ENCODE results near the gene MYDGF. TPM values are rescaled to one million over a fixed set of nuclear protein-coding genes. Genes with fewer than 3 reads are reported as not detected.

Gene MYDGF
- total RNA-seq, 2 experiments from 2014 or later = 59.2 to 65.8 TPM

DNA sequence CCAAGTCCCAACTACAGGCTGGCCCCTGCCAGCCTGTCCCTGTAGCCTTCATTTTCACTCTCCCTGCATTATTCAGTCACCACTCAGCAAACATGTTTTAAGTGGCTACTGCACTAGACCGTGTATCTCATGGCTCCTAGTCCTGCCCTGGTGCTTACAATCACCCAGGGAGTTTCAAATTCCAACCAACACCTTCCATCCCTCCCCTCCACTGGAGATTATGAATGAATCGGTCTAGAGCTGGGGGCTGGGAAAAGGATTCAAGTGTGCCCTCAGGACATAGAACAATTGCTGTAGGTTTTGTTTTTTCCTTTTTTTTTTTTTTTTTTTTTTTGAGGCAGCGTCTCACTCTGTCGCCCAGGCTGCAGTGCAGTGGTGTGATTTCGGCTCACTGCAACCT is 45.8 kb downstream of the MYDGF start:
- Mint-ChIP-seq H3K9me3 (no peaks in the 10 kb centered on the region), H3K27ac (no peak overlapping the region), H3K4me1 (no peaks in the 10 kb centered on the region), H3K36me3 (no peaks in the 10 kb centered on the region), H3K27me3 (peaks cover 29% of the 10 kb centered on the region), H3K4me3 (no peak overlapping the region)
- DNase-seq = no peak

DNA sequence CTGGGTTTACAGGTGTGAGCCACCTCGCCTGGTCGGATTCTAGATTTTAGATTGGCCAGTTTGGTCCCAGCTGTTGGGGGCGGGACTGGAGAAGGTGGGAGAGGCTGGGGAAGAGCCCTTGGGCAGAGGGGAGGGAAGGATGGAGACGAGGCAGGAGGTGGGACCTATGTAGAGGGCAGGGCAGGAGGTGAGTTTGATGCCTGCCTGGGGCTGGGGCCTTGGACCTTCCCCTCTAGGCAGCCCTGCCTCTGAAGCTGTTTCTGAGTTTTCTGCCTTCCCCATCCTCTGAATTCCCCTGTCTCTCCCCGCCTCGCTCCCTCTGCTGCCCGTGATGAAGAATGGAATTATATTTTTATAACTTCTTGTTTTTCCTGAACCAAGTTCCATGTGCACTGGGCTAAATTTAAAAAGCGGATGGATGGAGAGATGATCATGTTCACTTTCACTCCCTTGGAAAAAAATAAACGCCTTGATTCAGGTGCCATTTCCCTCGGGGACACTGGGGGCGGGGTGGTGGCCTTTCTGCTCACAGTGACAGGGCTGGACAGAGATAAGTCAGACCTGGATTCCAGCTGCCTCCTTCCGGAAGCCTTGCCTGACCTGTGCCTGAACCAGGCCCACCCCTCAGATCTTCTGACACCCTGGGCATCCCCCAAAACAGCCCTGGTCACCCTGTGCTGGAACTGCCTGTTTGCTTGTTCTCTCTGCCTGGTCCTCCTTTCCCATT is 47.3 kb downstream of the MYDGF start:
- DNase-seq = no peak
- no peak overlapping the region for H3K4me3 Mint-ChIP-seq
- H3K9me3 Mint-ChIP-seq = no peaks in the 10 kb centered on the region
- peaks cover 32% of the 10 kb centered on the region for H3K27me3 Mint-ChIP-seq
- no peaks in the 10 kb centered on the region for H3K4me1 Mint-ChIP-seq
- no peaks in the 10 kb centered on the region for H3K36me3 Mint-ChIP-seq
- no peak overlapping the region for H3K27ac Mint-ChIP-seq

DNA sequence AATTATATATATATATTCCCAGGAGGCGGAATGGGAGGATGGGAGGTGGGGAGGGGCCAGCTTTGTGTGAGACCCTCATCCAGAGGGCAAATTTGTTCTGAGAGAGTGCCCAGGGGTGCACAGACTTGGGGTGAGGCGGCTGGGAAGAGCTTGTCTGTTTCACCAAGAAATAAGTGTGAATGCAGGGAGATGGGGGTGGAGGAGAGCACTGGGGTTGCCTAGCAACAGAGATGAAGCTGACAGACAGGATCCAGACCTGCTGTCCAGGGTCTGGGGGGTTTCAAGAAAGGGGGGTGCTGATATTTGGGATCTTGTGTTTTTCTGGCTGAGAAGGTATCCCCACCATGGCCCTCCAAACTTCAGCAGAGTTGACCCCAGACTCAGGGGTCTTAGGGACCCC is 49.5 kb downstream of the MYDGF start:
- DNase-seq = no peak
- Mint-ChIP-seq H3K4me3 (no peak overlapping the region), H3K36me3 (no peaks in the 10 kb centered on the region), H3K27me3 (peaks cover 36% of the 10 kb centered on the region), H3K4me1 (no peaks in the 10 kb centered on the region), H3K27ac (no peak overlapping the region), H3K9me3 (no peaks in the 10 kb centered on the region)

DNA sequence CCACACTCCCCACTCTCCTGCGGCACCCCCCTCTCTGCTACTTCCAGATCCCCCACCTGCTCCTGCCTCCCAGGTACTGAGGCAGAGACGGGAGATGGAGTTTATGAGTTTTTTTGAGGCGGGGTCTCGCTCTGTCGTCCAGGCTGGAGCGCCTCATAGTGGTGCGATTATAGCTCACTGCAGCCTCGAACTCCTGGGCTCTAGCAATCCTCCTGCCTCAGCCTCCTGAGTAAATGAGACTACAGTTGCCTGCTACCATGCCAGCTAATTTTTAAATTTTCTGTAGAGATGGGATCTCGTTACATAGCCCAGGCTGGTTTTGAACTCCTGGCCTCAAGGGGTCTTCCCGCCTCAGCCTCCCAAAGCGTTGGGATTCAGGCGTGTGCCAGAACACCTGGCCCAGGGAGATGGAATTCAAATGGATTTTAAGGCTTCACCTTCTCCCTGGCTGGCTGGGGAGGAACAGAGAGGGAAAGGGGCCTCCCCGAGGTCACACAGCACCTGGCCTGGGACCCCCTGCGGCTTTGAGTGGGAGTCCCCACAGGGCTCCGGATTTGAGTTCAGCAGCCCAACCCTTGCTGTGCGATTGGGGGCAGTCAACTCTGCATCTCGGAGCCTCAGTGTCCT is 50.4 kb downstream of the MYDGF start:
- no peak for DNase-seq
- H3K27me3 Mint-ChIP-seq = peaks cover 36% of the 10 kb centered on the region
- no peaks in the 10 kb centered on the region for H3K4me1 Mint-ChIP-seq
- no peak overlapping the region for H3K27ac Mint-ChIP-seq
- no peaks in the 10 kb centered on the region for H3K9me3 Mint-ChIP-seq
- no peak overlapping the region for H3K4me3 Mint-ChIP-seq
- H3K36me3 Mint-ChIP-seq = no peaks in the 10 kb centered on the region

DNA sequence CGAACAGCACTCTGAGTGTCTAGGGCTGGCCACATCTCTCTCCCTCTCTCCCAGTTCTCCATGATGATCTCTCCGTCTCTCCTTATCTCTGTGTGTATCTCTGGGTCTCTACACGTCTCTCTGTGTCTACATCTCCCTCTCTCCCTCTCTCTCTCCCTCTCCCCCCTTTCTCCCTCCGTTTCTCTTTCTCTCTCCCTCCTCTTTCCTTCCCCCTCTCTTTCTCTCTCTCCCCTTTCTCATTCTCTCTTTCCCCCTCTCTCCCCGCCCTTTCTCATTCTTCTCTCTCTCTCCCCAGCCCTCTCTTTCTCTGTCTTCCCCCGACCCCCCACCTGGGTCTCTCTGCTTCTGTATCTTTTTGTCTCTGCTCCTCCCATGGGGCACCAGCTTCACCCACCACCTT is 52.1 kb downstream of the MYDGF start:
- H3K36me3 Mint-ChIP-seq = no peaks in the 10 kb centered on the region
- no peaks in the 10 kb centered on the region for H3K4me1 Mint-ChIP-seq
- DNase-seq = no peak
- H3K27ac Mint-ChIP-seq = no peak overlapping the region
- H3K9me3 Mint-ChIP-seq = no peaks in the 10 kb centered on the region
- H3K4me3 Mint-ChIP-seq = no peak overlapping the region
- peaks cover 36% of the 10 kb centered on the region for H3K27me3 Mint-ChIP-seq

DNA sequence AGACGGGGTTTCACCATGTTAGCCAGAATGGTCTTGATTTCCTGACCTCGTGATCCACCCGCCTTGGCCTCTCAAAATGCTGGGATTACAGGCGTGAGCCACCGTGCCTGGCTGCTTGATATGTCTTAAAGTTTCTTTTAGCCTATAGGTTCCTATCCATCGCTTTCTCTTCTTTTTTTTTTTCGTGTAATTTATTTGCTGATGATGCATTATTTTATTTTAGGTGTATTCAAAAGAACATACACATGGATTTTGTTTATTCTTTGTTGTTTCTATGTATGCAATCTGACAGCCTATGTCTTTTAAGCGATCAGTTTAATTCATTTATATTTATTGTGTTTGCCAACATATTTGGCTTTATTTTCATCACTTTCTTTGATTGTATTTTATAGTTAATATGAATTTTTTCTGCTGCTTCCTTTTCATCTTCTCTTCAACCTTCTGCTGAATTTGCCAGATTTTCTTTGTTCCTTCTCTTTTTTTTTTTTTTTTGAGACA is 56.8 kb downstream of the MYDGF start:
- Mint-ChIP-seq H3K4me1 (no peaks in the 10 kb centered on the region), H3K9me3 (no peaks in the 10 kb centered on the region), H3K27me3 (peaks cover 26% of the 10 kb centered on the region), H3K27ac (no peak overlapping the region), H3K36me3 (no peaks in the 10 kb centered on the region), H3K4me3 (no peak overlapping the region)
- no peak for DNase-seq

DNA sequence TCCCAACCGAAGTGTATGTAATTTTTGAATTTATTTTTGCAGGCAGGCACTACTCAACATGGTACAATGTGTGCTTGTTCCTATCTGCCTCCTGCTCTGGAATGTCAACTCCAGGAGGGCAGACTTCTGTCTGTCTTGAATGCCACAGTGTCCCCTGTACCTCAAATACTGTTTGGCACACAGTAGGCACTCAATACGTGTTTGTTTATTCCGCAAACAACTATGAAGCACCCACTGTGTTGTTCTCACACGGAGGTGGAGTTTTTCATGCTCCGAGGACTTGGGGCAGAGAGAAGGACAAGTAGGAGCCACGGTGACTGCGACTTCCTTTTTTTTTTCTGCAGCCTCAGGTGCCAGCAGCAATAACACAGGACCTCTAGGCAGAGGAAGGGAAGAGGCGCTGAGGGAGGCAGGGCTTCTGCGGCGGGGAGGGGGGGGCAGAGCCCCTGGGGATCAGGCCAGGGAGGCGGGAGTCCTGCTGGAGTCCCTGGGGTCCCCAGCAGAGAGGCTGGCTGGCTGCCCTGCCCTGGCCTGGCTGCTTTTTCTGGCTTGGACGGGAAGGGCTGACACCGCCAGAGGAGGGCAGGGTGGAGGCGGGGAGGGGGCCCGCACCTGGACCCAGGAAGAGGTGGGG is 60.1 kb downstream of the MYDGF start:
- Mint-ChIP-seq H3K9me3 (no peaks in the 10 kb centered on the region), H3K4me3 (no peak overlapping the region), H3K27me3 (peaks cover 34% of the 10 kb centered on the region), H3K36me3 (no peaks in the 10 kb centered on the region), H3K4me1 (no peaks in the 10 kb centered on the region), H3K27ac (no peak overlapping the region)
- no peak for DNase-seq

Other genes with a start within 250 kb of the MYDGF start
- gene UBXN6, start 212.5 kb downstream of the MYDGF start, total RNA-seq = 10 to 100 TPM; 37.0 to 37.8 TPM
- gene HDGFL2, start 198.0 kb downstream of the MYDGF start, total RNA-seq = 10 to 100 TPM; 45.5 to 47.0 TPM
- gene PLIN4, start 151.9 kb downstream of the MYDGF start, total RNA-seq = not detected
- gene PLIN5, start 135.1 kb downstream of the MYDGF start, total RNA-seq = under 1 TPM; 0.32 to 0.56 TPM
- gene LRG1, start 130.3 kb downstream of the MYDGF start, total RNA-seq = under 1 TPM; 0.19 to 0.38 TPM
- gene SEMA6B, start 110.7 kb downstream of the MYDGF start, total RNA-seq = not detected
- 10 to 100 TPM; 10.7 to 11.3 TPM for gene TNFAIP8L1, start 30.8 kb downstream of the MYDGF start, total RNA-seq
- gene DPP9, start 53.5 kb upstream of the MYDGF start, total RNA-seq = 10 to 100 TPM; 71.7 to 72.3 TPM
- gene FEM1A, start 121.4 kb upstream of the MYDGF start, total RNA-seq = 10 to 100 TPM; 21.8 to 22.5 TPM
- 10 to 100 TPM; 18.4 to 19.5 TPM for gene TICAM1, start 161.4 kb upstream of the MYDGF start, total RNA-seq
- 10 to 100 TPM; 14.6 to 14.7 TPM for gene PLIN3, start 197.3 kb upstream of the MYDGF start, total RNA-seq
- gene ARRDC5, start 232.6 kb upstream of the MYDGF start, total RNA-seq = under 1 TPM in 1 of 2 experiments, not detected in 1; 0.12 TPM
- 100 to 1,000 TPM; 244 to 245 TPM for gene UHRF1, start 239.2 kb upstream of the MYDGF start, total RNA-seq